Jurkat, Clone E6-1 (cell line): ENCODE results near the gene CATSPERD.
"Not testable (repeated sequence)": the region's sequence is repeated elsewhere in the genome, so short reads cannot be mapped to it uniquely, and the experiment has no call there.

Experiments used
- DNase-seq: peaks from one replicate; pipeline ENCODE4 v3.0.0-alpha.2; 2011; ENCODE audit warnings: low read depth, low spot score
- H3K4me3 ChIP-seq: 2 replicates; pipeline ENCODE4 v1.5.1; 2011; ENCODE audit warnings: mild to moderate bottlenecking, low read length, control low read depth, moderate library complexity

Gene CATSPERD

DNA sequence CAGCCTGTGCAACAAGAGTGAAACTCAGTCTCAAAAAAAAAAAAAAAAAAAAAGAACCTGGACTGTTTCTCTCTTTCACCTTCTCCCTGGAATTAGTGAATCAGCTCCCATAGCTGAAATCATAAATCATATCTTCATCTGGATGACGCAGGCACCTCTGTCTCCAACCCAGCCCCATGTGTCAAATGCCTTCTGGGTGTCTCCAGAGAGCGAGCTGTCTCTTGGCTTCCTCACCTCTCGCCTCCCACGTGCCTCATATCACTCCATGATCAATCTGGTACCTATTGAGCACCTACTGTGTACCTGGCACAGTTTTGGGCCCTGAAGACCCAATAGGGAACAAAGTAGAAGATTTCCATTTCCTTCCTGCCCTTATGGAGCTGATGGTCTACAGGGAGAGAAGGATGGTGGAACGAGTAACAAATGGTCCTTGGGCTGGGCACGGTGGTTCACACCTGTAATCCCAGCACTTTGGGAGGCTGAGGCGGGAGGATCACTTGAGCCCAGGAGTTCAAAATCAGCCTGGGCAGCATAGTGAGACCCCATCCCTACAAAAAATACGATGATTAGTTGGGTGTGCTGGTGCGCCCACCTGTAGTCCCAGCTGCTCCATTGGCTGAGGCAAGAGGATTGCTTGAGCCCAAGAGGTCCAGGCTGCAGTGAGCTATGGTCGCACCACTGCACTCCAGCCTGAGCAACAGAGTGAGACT is 37.1 kb upstream of the CATSPERD start:
- no peak overlapping the region for H3K4me3 ChIP-seq
- no peak for DNase-seq

DNA sequence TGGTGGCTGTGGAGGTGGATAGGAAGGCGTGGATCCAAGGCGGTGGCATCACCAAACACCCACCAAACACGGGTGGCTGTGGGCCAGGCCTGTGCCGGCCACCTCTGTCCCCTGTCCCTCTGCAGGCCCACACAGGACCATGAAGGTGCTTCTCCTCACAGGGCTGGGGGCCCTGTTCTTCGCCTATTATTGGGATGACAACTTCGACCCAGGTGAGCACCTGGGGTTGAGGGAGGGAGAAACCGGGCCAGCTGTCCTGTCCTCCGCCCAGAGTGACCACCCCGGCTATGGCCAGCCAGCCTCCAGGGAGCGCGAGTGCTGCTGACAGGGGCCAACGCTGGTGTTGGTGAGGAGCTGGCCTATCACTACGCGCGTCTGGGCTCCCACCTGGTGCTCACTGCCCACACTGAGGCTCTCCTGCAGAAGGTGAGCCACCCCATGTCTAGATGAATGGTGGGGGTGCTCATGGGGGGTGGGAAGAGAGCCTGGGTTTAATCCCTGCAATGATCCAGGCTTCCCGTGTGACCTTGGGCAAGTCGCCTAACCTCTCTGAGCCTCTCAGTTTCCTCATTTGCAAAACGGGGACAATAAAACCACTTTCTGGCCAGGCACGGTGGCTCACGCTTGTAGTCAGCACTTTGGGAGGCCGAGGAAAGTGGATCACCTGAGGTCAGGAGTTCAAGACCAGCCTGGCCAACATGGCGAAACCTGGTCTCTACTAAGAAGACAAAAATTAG is 35.6 kb upstream of the CATSPERD start:
- DNase-seq: no peak
- H3K4me3 ChIP-seq: no peak overlapping the region

GRCh38 chr19:5686326-5686646 is 34.2 kb upstream of the CATSPERD start:
- H3K4me3 ChIP-seq: peak overlapping the region; percentile 54
- no peak for DNase-seq

- DNase-seq: peak; percentile 83
- peak overlapping the region; percentile 54 for H3K4me3 ChIP-seq
Observed at GRCh38 chr19:5686647-5687359, 33.6 kb upstream of the CATSPERD start.

GRCh38 chr19:5687360-5688198 is 32.9 kb upstream of the CATSPERD start:
- peak overlapping the region; percentile 54 for H3K4me3 ChIP-seq
- DNase-seq: no peak

GRCh38 chr19:5688262-5688881 is 32.1 kb upstream of the CATSPERD start:
- not testable (repeated sequence) for H3K4me3 ChIP-seq, DNase-seq

GRCh38 chr19:5690125-5690954 is 30.1 kb upstream of the CATSPERD start, which contains the start of gene RPL36:
Gene RPL36, plus strand, starts transcription at chr19:5690295. Its CDS starts 213 bp downstream, at chr19:5690508.
- H3K4me3 ChIP-seq: peak within 1 kb of the TSS; percentile 94

DNA sequence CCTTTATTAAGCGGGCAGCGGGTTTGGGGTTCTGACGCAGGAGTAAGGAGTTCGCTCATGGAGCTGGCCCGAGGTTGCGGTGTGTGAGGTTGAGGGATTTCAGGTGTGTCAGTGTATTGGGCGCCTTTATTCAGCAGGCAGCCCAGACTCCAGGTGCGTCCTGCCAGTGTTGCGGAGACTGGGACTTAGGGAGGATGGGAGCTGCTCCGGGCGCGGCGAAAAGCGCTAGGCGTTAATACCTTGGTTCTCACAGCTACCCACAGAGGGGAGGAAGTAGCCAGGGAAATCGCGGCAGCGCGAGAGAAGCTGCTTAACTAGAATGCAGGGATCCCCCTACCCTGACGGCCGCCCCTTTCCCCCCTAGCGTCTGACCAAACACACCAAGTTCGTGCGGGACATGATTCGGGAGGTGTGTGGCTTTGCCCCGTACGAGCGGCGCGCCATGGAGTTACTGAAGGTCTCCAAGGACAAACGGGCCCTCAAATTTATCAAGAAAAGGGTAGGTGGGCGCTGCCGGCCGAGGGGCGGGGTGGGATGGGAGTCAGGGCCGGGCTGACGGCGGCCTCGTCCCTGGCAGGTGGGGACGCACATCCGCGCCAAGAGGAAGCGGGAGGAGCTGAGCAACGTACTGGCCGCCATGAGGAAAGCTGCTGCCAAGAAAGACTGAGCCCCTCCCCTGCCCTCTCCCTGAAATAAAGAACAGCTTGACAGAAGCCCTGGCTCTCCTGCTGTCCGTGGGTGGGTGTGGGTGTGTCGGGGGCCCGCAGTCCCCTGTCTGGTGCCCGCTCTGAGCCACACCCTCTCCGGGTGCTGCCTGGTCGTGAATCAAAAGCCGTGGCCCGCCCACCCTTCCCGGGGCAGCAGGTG is 29.2 kb upstream of the CATSPERD start:
- DNase-seq: no peak
- peak overlapping the region; percentile 94 for H3K4me3 ChIP-seq

More at GRCh38 chr19:5690125-5690954, 30.1 kb upstream of the CATSPERD start, which contains the start of gene RPL36:
- peak; percentile 94 for DNase-seq

DNA sequence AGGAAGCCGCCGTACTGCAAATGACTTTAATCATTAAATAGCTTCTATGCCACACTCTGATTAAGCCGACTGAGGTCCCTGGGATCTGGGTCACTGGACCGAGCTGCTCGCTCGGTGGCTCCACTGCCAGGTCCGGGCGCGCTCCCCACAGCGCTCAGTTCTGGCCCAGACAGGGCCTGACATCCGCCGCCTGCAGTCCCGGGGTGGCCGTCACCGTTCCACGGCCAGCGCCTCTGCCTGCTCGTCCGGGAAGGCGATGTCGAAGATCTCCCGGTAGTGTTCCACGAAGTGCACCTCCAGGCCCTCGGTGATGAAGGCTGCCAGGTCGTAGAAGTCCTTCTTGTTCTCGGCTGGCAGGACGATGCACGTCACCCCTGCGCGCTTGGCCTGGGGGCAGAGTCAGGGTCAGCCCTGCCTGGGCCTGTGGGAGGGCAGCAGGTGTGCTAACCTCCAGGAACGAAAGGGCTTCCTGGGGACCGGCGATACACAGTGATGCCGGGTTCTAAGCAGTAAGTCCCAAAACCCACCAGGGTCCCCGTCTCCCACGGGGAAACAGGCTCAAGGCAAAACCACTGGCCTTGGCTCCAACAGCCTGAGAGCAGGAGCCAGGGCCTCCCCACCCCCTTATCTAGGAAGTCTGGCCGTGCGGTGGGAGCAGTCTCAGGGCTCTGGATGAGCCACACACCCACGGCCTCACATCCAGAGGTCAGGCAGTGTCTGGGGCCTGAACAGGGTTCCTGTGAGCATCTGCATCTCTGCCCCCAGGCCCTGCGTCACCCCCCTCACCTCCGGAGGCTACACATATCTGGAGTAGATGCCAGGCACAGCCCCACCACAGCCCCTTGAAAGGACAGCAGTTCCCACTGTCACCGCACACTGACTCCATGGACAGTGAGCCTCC is 28.4 kb upstream of the CATSPERD start:
- peak overlapping the region; percentile 94 for H3K4me3 ChIP-seq
- no peak for DNase-seq

GRCh38 chr19:5692723-5693194 is 27.7 kb upstream of the CATSPERD start:
- no peak overlapping the region for H3K4me3 ChIP-seq

GRCh38 chr19:5693195-5694166 is 27.0 kb upstream of the CATSPERD start:
- DNase-seq: no peak
- no peak overlapping the region for H3K4me3 ChIP-seq

More at GRCh38 chr19:5692723-5693194, 27.7 kb upstream of the CATSPERD start:
- no peak for DNase-seq

- DNase-seq: no peak
- no peak overlapping the region for H3K4me3 ChIP-seq
Observed at GRCh38 chr19:5694167-5694955, 26.1 kb upstream of the CATSPERD start.

GRCh38 chr19:5694956-5695648 is 25.3 kb upstream of the CATSPERD start:
- no peak for DNase-seq
- no peak overlapping the region for H3K4me3 ChIP-seq
